ENCODE data around the gene PARD6G. TPM values are rescaled to one million over a fixed set of nuclear protein-coding genes. Genes with fewer than 3 reads are reported as not detected.

PARD6G gene
- total and polyA plus RNA-seq, 2 of the 13 experiments (the other 11 are each of a cell fraction or from before 2014, with no cell fraction given), result 3.6 to 7.4 TPM

DNA sequence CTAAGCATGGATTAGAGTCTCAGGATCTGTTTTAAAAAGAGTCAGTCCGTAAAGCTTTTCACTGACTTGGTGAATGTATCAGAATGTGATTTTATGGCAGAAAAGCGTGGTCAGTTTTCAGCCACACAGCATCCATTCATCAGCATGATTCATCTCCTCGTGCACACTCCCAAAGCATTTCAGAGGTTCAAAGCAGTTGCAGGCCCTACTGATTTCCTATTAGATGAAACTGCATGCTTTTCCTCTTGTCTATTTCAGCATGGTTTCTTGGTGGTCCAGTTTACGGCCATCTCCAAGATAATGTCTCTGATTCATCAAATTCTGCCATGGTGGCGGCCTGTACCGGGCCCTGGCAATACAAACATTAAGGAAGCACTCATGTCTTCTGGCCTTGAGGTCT, 4.8 kb upstream of the PARD6G start:
- ATAC-seq, result no peak
- intact Hi-C loops (cut with micrococcal nuclease; ENCODE audit: unreplicated experiment), result no loop called here
- H3K4me1 ChIP-seq (ENCODE audit: insufficient read depth, low read length), result peaks cover 10% of the 10 kb centered on the region
- FAIRE-seq, result no peak
- H3K79me2 ChIP-seq (ENCODE audit: insufficient read depth, low read length), result no peaks in the 10 kb centered on the region
- H3K4me2 ChIP-seq (ENCODE audit: low read depth, low read length), result no peak overlapping the region
- no peak for DNase-seq (ENCODE audit: low spot score)
- H3K4me3 ChIP-seq (replicated peaks in 1 of 3; ENCODE audit: insufficient read depth in 1 of 3, low read depth in 2 of 3, low read length in 3 of 3), result no peak overlapping the region
- H3K27me3 ChIP-seq (ENCODE audit: control insufficient read depth in 1 of 2, insufficient read depth in 2 of 2, low read length in 2 of 2), result peaks cover 2 to 6% of the 10 kb centered on the region in 2 experiments; a peak in 1 of 5 replicates
- no peaks in the 10 kb centered on the region for H3K36me3 ChIP-seq (replicated peaks in 1 of 2; ENCODE audit: control insufficient read depth in 1 of 2, insufficient read depth in 2 of 2, low read length in 2 of 2)
- H3K9me3 ChIP-seq (ENCODE audit: low read length), result no peaks in the 10 kb centered on the region
- CTCF ChIA-PET (ENCODE audit: low intra/inter-chr PET ratio, low total read pairs), result no interaction called here
- H3K9ac ChIP-seq (ENCODE audit: insufficient read depth, low read depth, low read length), result no peak overlapping the region
- in situ Hi-C loops (cut with HindIII; ENCODE audit: extremely low pct_ligation_motif_present, low pct_unique_long_range_greater_than_20kb), result no loop called here
- H3K27ac ChIP-seq (ENCODE audit: extremely low read length, insufficient read depth, low read length), result no peak overlapping the region
- POLR2A ChIA-PET, result no interaction called here
- BruUV-seq (replicated peaks), result no TSS peak
- no peak for TF ChIP-seq EP300 (IDR thresholded peaks at IDR 0.05; ENCODE audit: low read depth in 2 of 2, low read length in 2 of 2)
- no peak for TF ChIP-seq EP300 (CRISPR knock-in tag; IDR thresholded peaks at IDR 0.05; ENCODE audit: borderline replicate concordance)
- TF ChIP-seq MEF2D (CRISPR knock-in tag; IDR thresholded peaks at IDR 0.05), result no peak
- TF ChIP-seq CREBL2 (CRISPR knock-in tag; IDR thresholded peaks at IDR 0.05; ENCODE audit: borderline replicate concordance), result no peak
- TF ChIP-seq EED (CRISPR knock-in tag; IDR thresholded peaks at IDR 0.05), result no peak
- no peak for TF ChIP-seq MTA3 (CRISPR knock-in tag; IDR thresholded peaks at IDR 0.05)
- TF ChIP-seq ARID5B (CRISPR knock-in tag; IDR thresholded peaks at IDR 0.05), result no peak
- TF ChIP-seq, protein P1, sequence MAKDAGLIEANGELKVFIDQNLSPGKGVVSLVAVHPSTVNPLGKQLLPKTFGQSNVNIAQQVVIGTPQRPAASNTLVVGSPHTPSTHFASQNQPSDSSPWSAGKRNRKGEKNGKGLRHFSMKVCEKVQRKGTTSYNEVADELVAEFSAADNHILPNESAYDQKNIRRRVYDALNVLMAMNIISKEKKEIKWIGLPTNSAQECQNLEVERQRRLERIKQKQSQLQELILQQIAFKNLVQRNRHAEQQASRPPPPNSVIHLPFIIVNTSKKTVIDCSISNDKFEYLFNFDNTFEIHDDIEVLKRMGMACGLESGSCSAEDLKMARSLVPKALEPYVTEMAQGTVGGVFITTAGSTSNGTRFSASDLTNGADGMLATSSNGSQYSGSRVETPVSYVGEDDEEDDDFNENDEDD (CRISPR knock-in tag; IDR thresholded peaks at IDR 0.05; ENCODE audit: borderline replicate concordance), result no peak
- no peak for TF ChIP-seq FOXC1 (CRISPR knock-in tag; IDR thresholded peaks at IDR 0.05; ENCODE audit: borderline replicate concordance)
- no peak for TF ChIP-seq ELK4 (CRISPR knock-in tag; IDR thresholded peaks at IDR 0.05; ENCODE audit: borderline replicate concordance)
- no peak for TF ChIP-seq ZNF235 (CRISPR knock-in tag; IDR thresholded peaks at IDR 0.05; ENCODE audit: borderline replicate concordance)
- TF ChIP-seq MTA1 (CRISPR knock-in tag; IDR thresholded peaks at IDR 0.05; ENCODE audit: borderline replicate concordance), result no peak
- TF ChIP-seq FOSL1 (CRISPR knock-in tag; IDR thresholded peaks at IDR 0.05; ENCODE audit: borderline replicate concordance), result no peak
- no peak for TF ChIP-seq SMYD3 (CRISPR knock-in tag; IDR thresholded peaks at IDR 0.05)
- no peak for TF ChIP-seq ZNF282 (IDR thresholded peaks at IDR 0.05; ENCODE audit: partially characterized antibody)
- no peak for TF ChIP-seq ZNF441 (CRISPR knock-in tag; IDR thresholded peaks at IDR 0.05; ENCODE audit: borderline replicate concordance)
- no peak for TF ChIP-seq ZNF713 (CRISPR knock-in tag; IDR thresholded peaks at IDR 0.05)
- 49% methylated on average over 5 of the region's 6 CpGs for WGBS (ENCODE audit: low lambda C conversion rate)
- no peak overlapping the region for H2AFZ ChIP-seq (ENCODE audit: low read length)
- H4K20me1 ChIP-seq (ENCODE audit: insufficient read depth, low read length), result no peaks in the 10 kb centered on the region

All from HepG2 (cell line).